Upper lobe of left lung (tissue), 6 donors: ENCODE measurements around the gene P3H2. TPM values are rescaled to one million over a fixed set of nuclear protein-coding genes. Genes with fewer than 3 reads are reported as not detected.

Experiments used
- ATAC-seq, 2 donors: fragments of 200-7000 bp; cut with Tn5 transposase; one replicate each; pipeline ENCODE4 v1.9.1; 2022; ENCODE audit warnings: mild to moderate bottlenecking in 2 of 2, moderate library complexity in 2 of 2; ENCODE audit not compliant: low FRiP score in 2 of 2
- DNase-seq, 2 donors: peaks; one replicate each; pipeline ENCODE4 v3.0.0-alpha.2; 2019 to 2020
- H3K27ac ChIP-seq, 4 donors: fragments of 200-600 bp; sonication (generic); one replicate each; pipeline ENCODE4 v1.5.1; 2016 to 2019
- H3K27me3 ChIP-seq, 4 donors: fragments of 200-600 bp; sonication (generic); one replicate each; pipeline ENCODE4 v1.5.1; 2017 to 2019
- H3K36me3 ChIP-seq, 4 donors: fragments of 200-600 bp; sonication (generic); one replicate each; pipeline ENCODE4 v1.5.1; 2016 to 2019
- H3K4me1 ChIP-seq, 4 donors: fragments of 200-600 bp; sonication (generic); one replicate each; pipeline ENCODE4 v1.5.1; 2018 to 2019
- H3K4me3 ChIP-seq, 4 donors: fragments of 200-600 bp; sonication (generic); one replicate each; pipeline ENCODE4 v1.5.1; 2017 to 2019; ENCODE audit warnings: mild to moderate bottlenecking in 2 of 4, moderate library complexity in 1 of 4
- H3K9me3 ChIP-seq, 4 donors: fragments of 200-600 bp; sonication (generic); one replicate each; pipeline ENCODE4 v1.5.1; 2018 to 2019
- EP300 ChIP-seq, 4 donors: sonication (generic); formaldehyde crosslinking; IDR thresholded peaks; one replicate each; pipeline ENCODE4 v1.5.1; 2017; ENCODE audit warnings: antibody characterized with exemption in 4 of 4, control low read depth in 2 of 4
- POLR2A ChIP-seq, 4 donors: fragments of 450-650 bp; IDR thresholded peaks; one replicate each; pipeline ENCODE4 v1.5.1; 2016 to 2017; ENCODE audit warnings: antibody characterized with exemption in 4 of 4, mild to moderate bottlenecking in 2 of 4
- POLR2AphosphoS5 ChIP-seq, 2 donors: sonication (generic); formaldehyde crosslinking; IDR thresholded peaks; one replicate each; pipeline ENCODE4 v1.5.1; 2017; ENCODE audit warnings: antibody characterized with exemption in 2 of 2
- WGBS, 2 donors: methylation state at CpG; one replicate each; pipeline ENCODE4 v1.1.5; 2017 to 2018; 5-methylcytosine and 5-hydroxymethylcytosine counted together
- small RNA-seq, 4 donors: library from RNA; depleted of rRNA; stranded (forward); fragments of <200 nt; gene quantifications; one replicate each; pipeline ENCODE3, GENCODE V24; 2016
- total RNA-seq, 6 donors: library from RNA; depleted of rRNA in 4 of 6; stranded (reverse); fragments of >200 nt in 4 of 6; gene quantifications; one replicate each; pipeline versions ENCODE4 v1.1.0 to v1.2.1, GENCODE V29; 2016 to 2021
- TF ChIP-seq, protein P1 (sequence below), 6 experiments: fragments of 450-650 bp in 4 of 6; fragments of 200-600 bp in 2 of 6; sonication (generic) in 2 of 6; IDR thresholded peaks; one replicate each; pipeline ENCODE4 v1.5.1; 2016 to 2019; ENCODE audit warnings: antibody characterized with exemption in 6 of 6
- donor health status: DM: no; HTN: no; CAD: no; lungs with moderate emphysema.
- donor health status: DM: no; HTN: yes; CAD: no; lungs with severe emphysema.

The P3H2 gene
- total RNA-seq, 6 donors from 2014 or later: 42.2 to 114 (median 63.0) TPM

DNA sequence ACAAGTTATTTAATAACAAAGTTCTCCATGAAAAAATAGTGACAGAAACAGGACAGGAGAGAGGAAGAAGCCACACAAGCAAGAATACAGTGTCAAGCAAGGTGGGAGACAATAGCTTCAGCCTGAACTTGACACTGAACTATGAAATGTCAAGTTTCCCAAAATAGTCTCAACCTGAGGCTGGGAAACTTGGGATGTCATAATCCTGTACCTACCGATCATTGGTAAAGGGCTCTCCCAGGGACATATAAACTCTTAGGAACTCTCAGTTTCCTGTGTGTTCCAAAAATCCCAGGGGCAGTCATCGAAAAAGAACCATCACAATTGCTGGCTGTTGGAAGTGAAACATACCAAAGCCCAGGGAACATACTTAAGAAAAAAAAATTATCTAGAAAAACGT, 211.6 kb downstream of the P3H2 start:
- no peaks in the 10 kb centered on the region for H3K4me1 ChIP-seq
- H3K9me3 ChIP-seq: no peaks in the 10 kb centered on the region
- DNase-seq (no peak), ATAC-seq (no peak)
- 76 to 82% methylated on average over 3 of the region's 3 CpGs for WGBS, 2 donors
- H3K4me3 ChIP-seq: no peak overlapping the region
- no peak overlapping the region for H3K27ac ChIP-seq
- TF ChIP-seq POLR2A (IDR thresholded peaks at IDR 0.05): no peak
- no peak for TF ChIP-seq EP300 (IDR thresholded peaks at IDR 0.05)
- TF ChIP-seq POLR2AphosphoS5 (IDR thresholded peaks at IDR 0.05): no peak
- TF ChIP-seq, protein P1, sequence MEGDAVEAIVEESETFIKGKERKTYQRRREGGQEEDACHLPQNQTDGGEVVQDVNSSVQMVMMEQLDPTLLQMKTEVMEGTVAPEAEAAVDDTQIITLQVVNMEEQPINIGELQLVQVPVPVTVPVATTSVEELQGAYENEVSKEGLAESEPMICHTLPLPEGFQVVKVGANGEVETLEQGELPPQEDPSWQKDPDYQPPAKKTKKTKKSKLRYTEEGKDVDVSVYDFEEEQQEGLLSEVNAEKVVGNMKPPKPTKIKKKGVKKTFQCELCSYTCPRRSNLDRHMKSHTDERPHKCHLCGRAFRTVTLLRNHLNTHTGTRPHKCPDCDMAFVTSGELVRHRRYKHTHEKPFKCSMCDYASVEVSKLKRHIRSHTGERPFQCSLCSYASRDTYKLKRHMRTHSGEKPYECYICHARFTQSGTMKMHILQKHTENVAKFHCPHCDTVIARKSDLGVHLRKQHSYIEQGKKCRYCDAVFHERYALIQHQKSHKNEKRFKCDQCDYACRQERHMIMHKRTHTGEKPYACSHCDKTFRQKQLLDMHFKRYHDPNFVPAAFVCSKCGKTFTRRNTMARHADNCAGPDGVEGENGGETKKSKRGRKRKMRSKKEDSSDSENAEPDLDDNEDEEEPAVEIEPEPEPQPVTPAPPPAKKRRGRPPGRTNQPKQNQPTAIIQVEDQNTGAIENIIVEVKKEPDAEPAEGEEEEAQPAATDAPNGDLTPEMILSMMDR (IDR thresholded peaks at IDR 0.05): no peak
- H3K27me3 ChIP-seq: no peaks in the 10 kb centered on the region
- H3K36me3 ChIP-seq: no peaks in the 10 kb centered on the region

DNA sequence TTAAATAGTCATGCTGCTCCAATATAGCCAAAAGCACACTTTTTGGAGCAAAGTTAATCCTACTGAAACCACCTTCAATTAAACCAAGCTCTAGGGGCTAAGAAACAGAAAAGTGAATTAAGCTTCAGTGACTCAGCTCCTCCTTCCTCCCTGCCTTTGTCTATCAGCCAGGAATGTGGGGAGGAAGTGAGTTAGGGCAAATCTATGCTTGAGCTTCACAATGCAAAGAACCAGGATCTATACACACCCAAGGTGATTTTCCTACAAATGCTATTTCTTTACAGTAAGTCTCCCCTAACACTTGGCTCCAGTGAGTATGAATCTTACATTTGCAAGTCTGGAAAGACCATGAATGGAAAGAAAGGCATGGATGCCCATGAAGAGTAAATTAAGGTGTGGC, 212.1 kb downstream of the P3H2 start:
- Histone ChIP-seq H3K4me1 (no peaks in the 10 kb centered on the region), H3K27ac (no peak overlapping the region), H3K27me3 (no peaks in the 10 kb centered on the region), H3K4me3 (no peak overlapping the region), H3K9me3 (no peaks in the 10 kb centered on the region), H3K36me3 (no peaks in the 10 kb centered on the region)
- DNase-seq (no peak), ATAC-seq (no peak)
- TF ChIP-seq EP300 (IDR thresholded peaks at IDR 0.05) (no peak), POLR2A (IDR thresholded peaks at IDR 0.05) (no peak), POLR2AphosphoS5 (IDR thresholded peaks at IDR 0.05) (no peak)
- TF ChIP-seq, protein P1 (IDR thresholded peaks at IDR 0.05): no peak

GRCh38 chr3:189907803-189908202, 212.9 kb downstream of the P3H2 start:
- Histone ChIP-seq H3K4me3 (no peak overlapping the region), H3K9me3 (no peaks in the 10 kb centered on the region), H3K36me3 (no peaks in the 10 kb centered on the region), H3K4me1 (no peaks in the 10 kb centered on the region), H3K27me3 (no peaks in the 10 kb centered on the region), H3K27ac (no peak overlapping the region)
- TF ChIP-seq, protein P1 (IDR thresholded peaks at IDR 0.05): no peak
- WGBS, 2 donors: 76 to 82% methylated on average over 6 of the region's 6 CpGs
- no peak for DNase-seq
- ATAC-seq: no peak

Small RNA genes lying within 50 kb of the gene (small RNA-seq; reads per million reads assigned to genes)
- gene RNU6-1109P: 0 reads per million in 4 donors

Other genes with a start within 250 kb of the P3H2 start
- gene CLDN1, start 201.5 kb upstream of the P3H2 start, total RNA-seq: 10 to 100 TPM in 3 of 6 donors, 1 to 10 TPM in 3; 2.7 to 26.8 (median 11.2) TPM